Neural progenitor cell (in vitro differentiated cells): ENCODE measurements around the gene HEXB.

ENCODE experiments used
- EZH2 ChIP-seq: fragments of 200-600 bp; sonication (generic); IDR thresholded peaks from 2 replicates; pipeline ENCODE4 v1.6.1; 2017; ENCODE audit warnings: antibody characterized with exemption, mild to moderate bottlenecking, moderate library complexity
- EZH2phosphoT487 ChIP-seq: fragments of 200-600 bp; sonication (generic); IDR thresholded peaks from 2 replicates; pipeline ENCODE4 v1.6.1; 2017; ENCODE audit warnings: antibody characterized with exemption
- TF ChIP-seq, protein P1 (sequence below): fragments of 200-600 bp; sonication (generic); IDR thresholded peaks from 2 replicates; pipeline ENCODE4 v1.5.1; 2017; ENCODE audit warnings: antibody characterized with exemption, mild to moderate bottlenecking

DNA sequence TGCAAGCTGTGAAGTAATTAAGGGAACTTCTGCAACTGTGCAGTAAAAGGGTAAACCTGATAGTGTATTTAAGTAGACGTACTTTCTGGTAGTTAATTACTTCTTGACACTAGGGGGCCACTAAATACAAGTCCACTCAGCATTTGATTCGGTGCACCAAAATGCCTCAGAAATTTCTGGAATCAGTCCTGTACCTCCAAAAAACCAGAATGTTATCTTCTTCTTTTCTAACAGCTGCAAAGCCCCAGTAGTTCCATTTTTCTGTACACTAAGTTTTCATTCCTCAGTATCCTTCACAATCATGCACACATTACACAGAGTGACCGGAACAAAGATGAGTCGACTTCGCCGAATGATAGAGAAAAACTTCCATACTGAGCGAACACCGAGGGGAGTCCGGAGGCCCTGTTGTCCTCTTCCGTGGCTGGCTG is 81.4 kb downstream of the HEXB start:
- TF ChIP-seq EZH2 (no peak), EZH2phosphoT487 (no peak)
- TF ChIP-seq, protein P1, sequence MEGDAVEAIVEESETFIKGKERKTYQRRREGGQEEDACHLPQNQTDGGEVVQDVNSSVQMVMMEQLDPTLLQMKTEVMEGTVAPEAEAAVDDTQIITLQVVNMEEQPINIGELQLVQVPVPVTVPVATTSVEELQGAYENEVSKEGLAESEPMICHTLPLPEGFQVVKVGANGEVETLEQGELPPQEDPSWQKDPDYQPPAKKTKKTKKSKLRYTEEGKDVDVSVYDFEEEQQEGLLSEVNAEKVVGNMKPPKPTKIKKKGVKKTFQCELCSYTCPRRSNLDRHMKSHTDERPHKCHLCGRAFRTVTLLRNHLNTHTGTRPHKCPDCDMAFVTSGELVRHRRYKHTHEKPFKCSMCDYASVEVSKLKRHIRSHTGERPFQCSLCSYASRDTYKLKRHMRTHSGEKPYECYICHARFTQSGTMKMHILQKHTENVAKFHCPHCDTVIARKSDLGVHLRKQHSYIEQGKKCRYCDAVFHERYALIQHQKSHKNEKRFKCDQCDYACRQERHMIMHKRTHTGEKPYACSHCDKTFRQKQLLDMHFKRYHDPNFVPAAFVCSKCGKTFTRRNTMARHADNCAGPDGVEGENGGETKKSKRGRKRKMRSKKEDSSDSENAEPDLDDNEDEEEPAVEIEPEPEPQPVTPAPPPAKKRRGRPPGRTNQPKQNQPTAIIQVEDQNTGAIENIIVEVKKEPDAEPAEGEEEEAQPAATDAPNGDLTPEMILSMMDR, result peak; percentile 52
